ENCODE results near the gene TIMM13. TPM values are rescaled to one million over a fixed set of nuclear protein-coding genes. Genes with fewer than 3 reads are reported as not detected.
"Not testable (repeated sequence)": the region's sequence is repeated elsewhere in the genome, so short reads cannot be mapped to it uniquely, and the experiment has no call there.

Gene TIMM13
- total RNA-seq, 1 donor from 2014 or later, result 22.3 TPM

- H3K36me3 ChIP-seq, result no peaks in the 10 kb centered on the region
- no peaks in the 10 kb centered on the region for H3F3A ChIP-seq (ENCODE audit: low read depth)
- Mint-ChIP-seq H3K27ac (no peak overlapping the region), H3K36me3 (no peaks in the 10 kb centered on the region), H3K4me3 (no peak overlapping the region), H3K27me3 (ENCODE audit: insufficient read depth, low read depth) (peaks cover 13% of the 10 kb centered on the region), H3K4me1 (no peaks in the 10 kb centered on the region), H3K9me3 (peaks cover 3% of the 10 kb centered on the region)
- TF ChIP-seq EZH2 (IDR thresholded peaks at IDR 0.05) (no peak), EZH2phosphoT487 (IDR thresholded peaks at IDR 0.05) (no peak), CTCF (IDR thresholded peaks at IDR 0.05) (no peak)
- no peaks in the 10 kb centered on the region for H3K27me3 ChIP-seq
- no peak overlapping the region for H3K4me2 ChIP-seq
- no peaks in the 10 kb centered on the region for H3K4me1 ChIP-seq
- no peaks in the 10 kb centered on the region for H4K20me1 ChIP-seq (ENCODE audit: low read depth)
- H2AFZ ChIP-seq (replicated peaks), result no peak overlapping the region
- no peak overlapping the region for H3K4me3 ChIP-seq
- H3K9me3 ChIP-seq (ENCODE audit: low read depth), result no peaks in the 10 kb centered on the region
- no peaks in the 10 kb centered on the region for H3K79me2 ChIP-seq (ENCODE audit: low read depth)
- no peak overlapping the region for H3K27ac ChIP-seq
- no peak for DNase-seq (ENCODE audit: low spot score)
- H3K9ac ChIP-seq, result no peak overlapping the region
Measured at GRCh38 chr19:2398735-2399305, 28.6 kb downstream of the TIMM13 start.

GRCh38 chr19:2397173-2397572, 30.2 kb downstream of the TIMM13 start:
- H3K4me2 ChIP-seq; H3K4me1 ChIP-seq; H2AFZ ChIP-seq (replicated peaks); H3K9me3 Mint-ChIP-seq; H3K36me3 Mint-ChIP-seq; H3K27ac Mint-ChIP-seq; H3K27me3 ChIP-seq; H3K27ac ChIP-seq; H3K9me3 ChIP-seq (ENCODE audit: low read depth); H3K9ac ChIP-seq; DNase-seq (ENCODE audit: low spot score); H4K20me1 ChIP-seq (ENCODE audit: low read depth); H3F3A ChIP-seq (ENCODE audit: low read depth); H3K79me2 ChIP-seq (ENCODE audit: low read depth); H3K4me3 ChIP-seq; H3K36me3 ChIP-seq; H3K4me3 Mint-ChIP-seq; H3K4me1 Mint-ChIP-seq: not testable (repeated sequence)
- peaks cover 16% of the 10 kb centered on the region for H3K27me3 Mint-ChIP-seq (ENCODE audit: insufficient read depth, low read depth)

GRCh38 chr19:2395293-2395829, 32.0 kb downstream of the TIMM13 start:
- not testable (repeated sequence) for DNase-seq (ENCODE audit: low spot score); H3K9ac ChIP-seq; H3K79me2 ChIP-seq (ENCODE audit: low read depth); H3K9me3 Mint-ChIP-seq; H3K27me3 ChIP-seq; H3K27ac Mint-ChIP-seq; H2AFZ ChIP-seq (replicated peaks); H3K36me3 ChIP-seq; H3K9me3 ChIP-seq (ENCODE audit: low read depth); H3K4me1 ChIP-seq; H3K27ac ChIP-seq; H3K36me3 Mint-ChIP-seq; H3K4me1 Mint-ChIP-seq; H3K4me2 ChIP-seq; H4K20me1 ChIP-seq (ENCODE audit: low read depth); H3K4me3 Mint-ChIP-seq; H3K4me3 ChIP-seq; H3F3A ChIP-seq (ENCODE audit: low read depth)
- peaks cover 13% of the 10 kb centered on the region for H3K27me3 Mint-ChIP-seq (ENCODE audit: insufficient read depth, low read depth)

GRCh38 chr19:2394442-2395292, 32.7 kb downstream of the TIMM13 start:
- Histone ChIP-seq H3K27me3 (no peaks in the 10 kb centered on the region), H3K9me3 (ENCODE audit: low read depth) (no peaks in the 10 kb centered on the region), H3K27ac (no peak overlapping the region), H3K36me3 (no peaks in the 10 kb centered on the region), H3K79me2 (ENCODE audit: low read depth) (no peaks in the 10 kb centered on the region), H2AFZ (replicated peaks) (no peak overlapping the region), H3F3A (ENCODE audit: low read depth) (no peaks in the 10 kb centered on the region), H4K20me1 (ENCODE audit: low read depth) (no peaks in the 10 kb centered on the region), H3K4me2 (no peak overlapping the region), H3K4me3 (no peak overlapping the region), H3K9ac (no peak overlapping the region), H3K4me1 (no peaks in the 10 kb centered on the region)
- TF ChIP-seq EZH2phosphoT487 (IDR thresholded peaks at IDR 0.05) (no peak), CTCF (IDR thresholded peaks at IDR 0.05) (no peak), EZH2 (IDR thresholded peaks at IDR 0.05) (no peak)
- H3K4me1 Mint-ChIP-seq, result peaks cover 7% of the 10 kb centered on the region
- H3K4me3 Mint-ChIP-seq, result no peak overlapping the region
- peaks cover 16% of the 10 kb centered on the region for H3K27me3 Mint-ChIP-seq (ENCODE audit: insufficient read depth, low read depth)
- no peak for DNase-seq (ENCODE audit: low spot score)
- no peaks in the 10 kb centered on the region for H3K36me3 Mint-ChIP-seq
- H3K9me3 Mint-ChIP-seq, result no peaks in the 10 kb centered on the region
- H3K27ac Mint-ChIP-seq, result no peak overlapping the region
